Transverse colon (tissue), 4 donors: Measurements from ENCODE around the gene IGSF21.

ENCODE experiments used
- CTCF ChIP-seq, 5 experiments: fragments of 200-600 bp in 3 of 5; fragments of 450-650 bp in 2 of 5; sonication (generic) in 3 of 5; IDR thresholded peaks; 1 replicate in 2 of 5; 2 replicates in 3 of 5; pipeline ENCODE4 v1.5.1; 2016 to 2017; ENCODE audit warnings: antibody characterized with exemption in 5 of 5, inconsistent platforms in 3 of 5, mild to moderate bottlenecking in 2 of 5, moderate library complexity in 1 of 5
- POLR2A ChIP-seq: fragments of 450-650 bp; IDR thresholded peaks from one replicate; pipeline ENCODE4 v1.6.1; 2016; ENCODE audit warnings: antibody characterized with exemption, mild to moderate bottlenecking, moderate library complexity
- POLR2AphosphoS5 ChIP-seq, 3 donors: sonication (generic); formaldehyde crosslinking; IDR thresholded peaks; one replicate each; pipeline ENCODE4 v1.6.1; 2016; ENCODE audit warnings: antibody characterized with exemption in 3 of 3

GRCh38 chr1:18179009-18179408 lies 71.4 kb downstream of the IGSF21 start:
- TF ChIP-seq POLR2AphosphoS5 (IDR thresholded peaks at IDR 0.05): no peak
- no peak for TF ChIP-seq CTCF (IDR thresholded peaks at IDR 0.05)
- no peak for TF ChIP-seq POLR2A
